GM18502 (cell line): ENCODE data around the gene NDUFS5.
"Not testable (repeated sequence)": the region's sequence is repeated elsewhere in the genome, so short reads cannot be mapped to it uniquely, and the experiment has no call there.

Source experiments
- ATAC-seq: cut with Tn5 transposase; IDR thresholded peaks from one replicate; pipeline ENCODE4 v1.9.1; 2021; ENCODE audit warnings: mild to moderate bottlenecking; ENCODE audit not compliant: unreplicated experiment, poor library complexity

Gene NDUFS5

DNA sequence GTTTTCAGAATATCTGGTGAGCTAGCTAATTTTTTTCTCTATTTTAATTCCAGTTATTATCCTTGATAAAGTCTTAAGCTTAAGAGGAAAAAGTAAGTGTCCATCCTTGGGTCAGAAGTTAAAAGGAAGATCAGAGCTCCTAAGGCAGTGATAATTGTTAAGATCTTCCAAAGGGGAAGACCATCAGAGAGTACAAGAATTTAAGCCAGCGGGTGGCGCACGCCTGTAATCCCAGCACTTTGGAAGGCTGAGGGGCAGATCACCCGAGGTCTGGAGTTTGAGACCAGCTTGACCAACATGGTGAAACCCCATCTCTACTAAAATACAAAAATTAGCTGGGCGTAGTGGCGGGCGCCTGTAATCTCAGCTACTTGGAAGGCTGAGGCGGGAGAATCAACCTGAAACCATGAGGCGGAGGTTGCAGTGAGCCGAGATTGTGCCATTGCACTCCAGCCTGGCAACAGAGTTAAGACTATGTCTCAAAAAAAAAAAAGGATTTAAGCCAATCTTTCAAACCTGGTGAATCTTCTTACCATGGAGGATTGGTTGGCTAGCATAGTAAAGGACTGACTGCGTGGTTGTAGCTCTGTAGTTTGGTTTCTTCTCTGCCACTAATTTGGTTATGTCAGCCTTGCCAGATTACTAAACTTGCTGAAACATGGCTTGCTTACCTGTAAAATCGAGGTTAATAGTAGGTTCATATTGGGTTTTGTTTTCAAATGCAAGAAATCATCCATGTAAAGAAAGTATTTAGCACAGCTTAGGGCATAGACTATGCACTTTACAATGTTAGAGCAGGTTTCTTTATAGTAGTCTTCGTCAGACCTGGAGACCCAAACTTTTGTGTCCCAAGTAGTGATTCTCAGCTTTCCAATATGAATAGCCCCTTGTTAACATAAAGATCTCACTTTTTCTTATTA is 19.2 kb upstream of the NDUFS5 start:
- ATAC-seq: no peak

DNA sequence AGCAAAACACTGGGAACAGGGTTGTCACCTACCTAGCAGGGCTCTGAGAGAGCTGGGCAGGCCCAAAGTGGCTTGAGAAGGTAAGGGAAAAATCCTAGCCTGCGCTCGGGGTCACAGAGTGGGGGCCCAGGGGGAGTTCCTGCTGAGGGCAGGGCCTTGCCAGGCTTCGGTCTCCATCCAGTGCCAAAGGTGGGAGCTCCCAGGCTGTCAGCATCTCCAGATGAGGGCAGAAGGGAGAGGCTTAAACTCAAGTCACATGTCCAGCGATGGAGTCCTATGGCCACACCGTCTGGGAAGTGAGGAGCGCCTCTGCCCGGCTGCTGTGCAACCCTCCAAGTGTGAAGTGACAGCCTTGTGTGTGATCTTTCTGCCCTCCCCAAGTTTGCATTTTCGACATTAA is 11.2 kb upstream of the NDUFS5 start:
- not testable (repeated sequence) for ATAC-seq

DNA sequence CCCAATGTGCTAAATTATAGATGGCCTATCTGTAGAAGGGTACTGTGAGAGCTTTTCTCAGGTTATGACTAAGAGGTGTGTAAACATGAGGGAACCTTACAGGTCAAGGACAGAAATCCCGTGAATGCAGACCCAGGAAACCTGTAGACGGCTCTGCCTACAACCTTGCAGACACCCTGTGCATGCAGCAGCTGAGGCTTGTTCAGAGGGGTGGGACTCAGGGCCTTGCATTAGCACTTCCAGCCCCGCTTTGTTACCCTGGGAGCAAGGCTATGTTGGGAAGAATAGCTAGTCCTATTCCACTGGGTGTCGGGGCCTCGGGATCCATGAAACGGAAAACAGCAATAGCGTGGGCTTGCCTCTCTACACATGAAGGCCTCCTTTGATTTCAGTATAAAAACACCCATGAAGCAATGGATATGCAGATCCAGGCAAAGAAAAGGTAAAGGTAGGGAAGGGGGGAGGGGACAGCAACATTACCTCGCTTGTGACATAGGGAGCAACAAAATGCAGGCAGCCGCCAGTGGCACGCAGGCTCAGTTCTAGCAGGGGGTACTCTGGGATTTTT is 9.5 kb upstream of the NDUFS5 start:
- no peak for ATAC-seq

DNA sequence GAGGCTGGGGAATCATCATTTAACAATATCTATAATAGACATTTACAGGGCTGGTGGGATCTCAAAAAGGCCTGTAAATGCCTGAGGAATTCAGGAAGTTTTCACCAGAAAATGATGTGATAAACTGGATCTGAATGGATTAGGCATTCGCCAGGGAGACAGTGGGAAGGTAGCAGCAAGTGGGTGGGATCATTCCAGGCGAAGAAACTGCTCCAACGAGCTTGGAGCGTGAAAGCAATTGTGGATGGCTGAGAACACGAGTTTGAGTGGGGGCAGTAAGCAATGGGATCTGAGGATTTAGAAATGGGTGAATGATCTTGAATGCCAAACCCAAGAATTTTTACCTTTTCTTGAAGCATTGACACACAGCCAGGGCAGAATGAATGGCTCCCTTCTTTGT is 8.9 kb upstream of the NDUFS5 start:
- no peak for ATAC-seq

DNA sequence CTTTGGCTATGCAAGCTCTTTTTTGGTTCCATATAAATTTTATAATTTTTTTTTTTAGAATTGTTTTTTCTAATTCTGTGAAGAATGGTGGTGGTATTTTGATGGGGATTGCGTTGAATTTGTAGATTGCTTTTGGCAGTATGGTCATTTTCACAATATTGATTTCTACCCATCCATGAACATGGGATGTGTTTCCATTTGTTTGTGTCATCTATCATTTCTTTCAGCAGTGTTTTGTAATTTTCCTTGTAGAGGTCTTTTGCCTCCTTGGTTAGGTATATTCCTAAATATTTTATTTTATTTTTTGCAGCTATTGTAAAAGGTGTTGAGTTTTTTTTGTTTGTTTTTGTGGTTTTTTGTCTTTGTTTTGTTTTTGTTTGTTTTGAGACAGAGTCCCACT is 5.7 kb upstream of the NDUFS5 start:
- not testable (repeated sequence) for ATAC-seq

DNA sequence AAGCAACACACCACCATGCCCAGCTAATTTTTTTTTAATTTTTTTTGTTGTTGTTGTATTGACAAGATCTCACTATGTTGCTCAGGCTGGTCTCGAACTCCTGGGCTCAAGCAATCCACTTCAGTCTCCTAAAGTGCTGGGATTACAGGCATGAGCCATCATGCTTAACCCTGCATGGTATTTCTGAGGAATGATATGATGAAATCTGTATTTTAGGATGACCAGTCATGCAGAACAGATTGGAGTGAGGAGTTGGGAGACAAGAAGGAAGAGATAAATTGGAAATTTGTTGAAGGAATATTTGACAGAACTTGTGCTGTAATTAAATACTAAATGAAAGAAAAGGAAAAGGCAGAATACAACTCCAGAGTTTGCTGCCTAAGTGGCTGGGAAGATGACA is 4.7 kb upstream of the NDUFS5 start:
- no peak for ATAC-seq

DNA sequence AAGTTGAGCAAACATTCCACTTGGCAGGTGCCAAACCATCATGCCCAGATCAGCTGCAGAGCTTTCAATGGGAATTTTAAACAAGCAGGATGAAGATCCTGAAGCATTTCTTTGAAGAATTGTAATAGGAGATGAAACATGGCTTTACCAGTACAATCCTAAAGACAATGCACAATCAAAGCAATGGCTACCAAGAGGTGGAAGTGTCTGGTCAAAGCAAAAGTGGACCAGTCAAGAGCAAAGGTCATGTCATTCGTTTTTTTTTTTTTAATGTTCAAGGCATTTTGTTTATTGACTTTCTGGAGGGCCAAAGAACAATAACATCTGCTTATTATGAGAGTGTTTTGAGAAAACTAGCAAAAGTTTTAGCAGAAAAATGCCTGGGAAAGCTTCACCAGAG is 3.0 kb upstream of the NDUFS5 start:
- ATAC-seq: no peak

DNA sequence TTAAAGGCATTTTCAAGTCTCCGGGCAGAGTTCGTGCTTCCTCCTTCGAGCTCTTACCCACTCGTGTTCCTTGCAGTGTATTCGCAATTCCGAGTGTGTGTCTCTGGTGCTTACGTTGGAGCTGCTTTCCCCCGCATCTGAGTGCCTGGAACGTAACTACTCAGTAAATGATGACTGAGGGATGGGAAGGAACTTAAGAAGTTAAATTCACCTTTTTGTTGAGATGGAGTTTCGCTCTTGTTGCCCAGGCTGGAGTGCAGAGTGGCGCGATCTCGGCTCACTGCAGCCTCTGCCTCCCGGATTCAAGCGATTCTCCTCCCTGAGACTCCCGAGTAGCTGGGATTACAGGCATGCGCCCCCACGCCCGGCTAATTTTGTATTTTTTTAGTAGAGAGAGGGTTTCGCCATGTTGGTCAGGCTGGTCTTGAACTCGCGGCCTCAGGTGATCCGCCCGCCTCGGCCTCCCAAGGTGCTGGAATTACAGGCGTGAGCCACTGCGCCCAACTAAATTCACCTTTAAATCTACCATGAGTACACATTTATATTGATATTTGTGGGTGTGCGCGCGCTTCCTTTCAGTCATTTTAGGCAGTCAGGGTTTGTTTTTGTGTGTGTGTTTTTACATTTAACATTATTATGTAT is 837 bp downstream of the NDUFS5 start:
- ATAC-seq: no peak

DNA sequence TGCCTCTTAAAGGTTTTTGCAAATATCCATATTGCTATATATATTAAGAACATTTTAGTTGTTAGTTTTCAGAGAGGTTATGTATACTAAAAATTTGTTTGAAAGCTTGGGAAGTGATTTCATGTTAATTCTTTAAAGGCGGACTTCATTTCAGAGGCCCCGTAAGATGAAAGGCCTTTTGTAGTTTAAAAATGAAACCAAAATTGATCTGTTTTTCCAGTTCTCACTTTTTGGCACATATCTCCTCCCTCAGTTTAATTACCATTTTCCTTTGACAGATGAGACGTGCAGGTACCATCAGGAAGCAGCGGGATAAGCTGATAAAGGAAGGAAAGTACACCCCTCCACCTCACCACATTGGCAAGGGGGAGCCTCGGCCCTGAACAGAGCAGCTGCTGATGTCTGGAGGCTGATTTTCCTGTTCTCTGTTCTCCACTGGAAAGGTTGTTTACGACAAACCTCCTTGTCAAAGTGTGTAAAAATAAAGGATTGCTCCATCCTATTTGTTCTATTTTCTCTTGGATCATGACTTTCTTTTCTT is 8.0 kb downstream of the NDUFS5 start:
- ATAC-seq: no peak

DNA sequence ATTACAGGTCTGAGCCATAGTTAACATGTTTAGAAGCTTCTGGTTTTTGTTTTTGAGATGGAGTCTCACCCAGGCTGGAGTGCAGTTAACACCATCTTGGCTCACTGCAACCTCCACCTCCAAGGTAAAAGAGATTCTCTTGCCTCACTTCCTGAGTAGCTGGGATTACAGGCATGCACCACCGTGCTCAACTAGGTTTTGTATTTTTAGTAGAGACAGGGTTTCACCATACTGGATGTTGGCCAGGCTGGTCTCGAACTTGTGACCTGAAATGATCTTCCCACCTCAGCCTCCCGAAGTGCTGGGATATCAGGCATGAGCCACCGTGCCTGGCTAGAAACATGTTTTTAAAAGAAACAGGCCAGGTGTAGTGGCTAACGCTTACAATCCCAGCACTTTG is 10.5 kb downstream of the NDUFS5 start:
- no peak for ATAC-seq

DNA sequence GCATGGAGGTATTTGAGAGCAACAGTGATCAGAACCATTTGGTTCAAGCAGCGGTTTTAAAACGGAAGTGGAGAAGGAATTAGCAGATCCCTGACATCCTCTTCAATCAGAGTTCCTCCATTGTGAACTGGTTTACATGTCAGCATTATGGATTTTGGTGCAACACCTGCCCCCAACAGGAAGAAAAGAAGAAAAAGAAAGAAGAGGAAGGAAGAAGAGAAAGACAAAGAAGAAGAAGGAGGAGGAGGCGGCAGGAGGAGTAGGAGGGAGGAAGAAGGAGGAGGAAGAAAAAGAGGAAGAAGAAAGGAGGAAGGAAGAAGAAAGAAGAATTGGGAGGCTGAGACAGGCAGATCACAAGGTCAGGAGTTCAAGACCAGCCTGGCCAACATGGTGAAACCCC is 17.4 kb downstream of the NDUFS5 start:
- no peak for ATAC-seq

DNA sequence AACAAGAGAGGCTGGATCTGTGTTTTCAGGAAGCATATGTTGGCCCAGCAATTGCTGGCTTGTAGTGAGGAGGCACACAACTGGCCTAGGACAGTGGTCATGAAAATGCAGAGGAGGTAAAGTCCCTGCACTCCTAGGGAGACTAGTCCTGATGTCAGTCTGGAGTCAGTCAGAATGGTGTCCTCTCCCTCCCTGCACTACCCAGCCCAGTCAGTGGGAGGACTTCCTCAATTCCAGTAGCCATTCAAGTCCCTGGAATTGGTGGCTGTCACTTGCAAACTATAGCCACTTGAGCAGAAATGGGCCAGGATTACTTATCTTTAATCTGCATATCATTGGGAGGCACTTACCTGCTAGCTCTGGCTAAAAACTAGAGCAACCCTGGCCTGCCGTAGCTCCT is 18.6 kb downstream of the NDUFS5 start:
- ATAC-seq: no peak

DNA sequence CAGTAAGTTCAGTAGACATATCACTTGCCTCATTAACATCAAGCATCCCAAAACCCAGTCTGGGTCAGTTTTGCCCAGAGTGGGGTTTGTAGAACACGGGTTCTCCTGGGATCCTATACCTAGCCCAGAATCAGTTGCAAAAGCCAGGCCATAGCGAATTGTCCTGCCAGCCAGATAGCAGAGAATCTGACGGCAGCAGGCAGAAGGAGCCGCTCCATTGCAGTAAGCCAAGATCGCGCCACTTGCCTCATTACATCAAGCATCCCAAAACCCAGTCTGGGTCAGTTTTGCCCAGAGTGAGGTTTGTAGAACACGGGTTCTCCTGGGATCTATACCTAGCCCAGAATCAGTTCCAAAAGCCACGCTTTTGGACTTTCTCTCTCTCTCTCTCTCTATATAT is 19.1 kb downstream of the NDUFS5 start:
- ATAC-seq: no peak

DNA sequence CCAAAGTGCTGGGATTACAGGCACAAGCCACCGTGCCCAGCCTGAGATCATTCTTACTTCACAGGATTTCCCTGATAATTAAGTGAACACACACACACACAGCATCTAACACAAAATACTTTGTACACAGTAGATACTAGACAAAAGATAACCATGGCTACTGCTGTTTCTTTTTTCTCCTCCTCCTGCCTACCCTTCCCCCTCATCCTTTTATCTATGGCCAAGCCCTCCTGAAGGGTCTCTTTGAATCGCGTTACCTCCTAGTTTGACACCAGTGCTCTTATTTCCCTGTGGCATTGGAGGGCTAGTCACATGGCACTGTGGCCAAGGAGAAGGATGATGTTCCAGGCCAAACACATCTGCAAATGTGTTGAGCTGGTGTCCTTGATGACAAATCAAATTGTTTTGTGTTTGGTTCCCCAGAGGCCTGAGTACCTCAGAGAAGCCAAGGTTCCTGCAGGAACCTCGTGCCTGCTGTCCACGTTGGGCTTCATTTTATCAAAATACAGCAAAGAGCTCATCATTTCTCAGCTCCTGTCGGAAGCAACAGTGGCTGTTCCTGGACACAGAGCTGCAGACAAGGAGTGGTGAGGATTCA is 20.6 kb downstream of the NDUFS5 start:
- no peak for ATAC-seq

DNA sequence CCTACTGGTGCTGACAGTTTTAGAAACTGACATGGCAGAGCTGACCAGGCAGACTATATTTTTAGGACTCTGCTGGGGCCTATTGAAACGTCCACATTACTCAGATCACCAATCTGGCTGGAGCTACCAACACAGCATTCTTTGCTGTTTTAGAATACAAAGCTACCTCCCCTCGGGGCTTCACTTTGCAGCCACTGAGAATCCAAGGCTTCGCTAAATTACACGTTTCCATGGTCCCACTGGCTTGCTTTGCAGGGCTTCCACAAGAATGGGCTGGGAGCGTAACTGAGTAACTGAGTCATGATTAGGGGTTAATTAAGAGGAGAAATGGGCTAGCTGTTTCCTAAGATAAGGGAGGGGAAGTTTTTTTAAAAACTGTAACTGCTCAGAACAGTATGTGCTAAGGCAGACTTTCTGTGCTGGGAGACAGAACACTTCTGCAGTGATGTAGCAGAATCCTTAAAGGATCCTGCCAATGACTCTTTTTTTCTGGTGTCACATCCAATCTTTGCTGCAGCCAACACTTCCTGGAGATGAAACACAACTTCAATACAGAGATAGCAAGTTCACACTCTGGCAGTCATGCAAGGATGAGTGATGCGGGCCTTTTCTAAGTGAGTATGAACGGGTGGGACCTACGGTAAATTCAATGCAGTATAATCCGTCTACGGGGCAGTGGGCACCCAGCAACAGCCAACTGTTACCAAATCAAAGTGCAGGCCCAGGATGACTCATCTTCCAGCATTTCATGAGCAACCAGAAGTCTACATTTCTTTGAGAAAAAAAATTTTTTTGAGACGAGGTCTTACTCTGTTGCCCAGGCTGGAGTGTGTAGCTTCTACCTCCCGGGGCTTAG is 21.5 kb downstream of the NDUFS5 start:
- ATAC-seq: no peak

DNA sequence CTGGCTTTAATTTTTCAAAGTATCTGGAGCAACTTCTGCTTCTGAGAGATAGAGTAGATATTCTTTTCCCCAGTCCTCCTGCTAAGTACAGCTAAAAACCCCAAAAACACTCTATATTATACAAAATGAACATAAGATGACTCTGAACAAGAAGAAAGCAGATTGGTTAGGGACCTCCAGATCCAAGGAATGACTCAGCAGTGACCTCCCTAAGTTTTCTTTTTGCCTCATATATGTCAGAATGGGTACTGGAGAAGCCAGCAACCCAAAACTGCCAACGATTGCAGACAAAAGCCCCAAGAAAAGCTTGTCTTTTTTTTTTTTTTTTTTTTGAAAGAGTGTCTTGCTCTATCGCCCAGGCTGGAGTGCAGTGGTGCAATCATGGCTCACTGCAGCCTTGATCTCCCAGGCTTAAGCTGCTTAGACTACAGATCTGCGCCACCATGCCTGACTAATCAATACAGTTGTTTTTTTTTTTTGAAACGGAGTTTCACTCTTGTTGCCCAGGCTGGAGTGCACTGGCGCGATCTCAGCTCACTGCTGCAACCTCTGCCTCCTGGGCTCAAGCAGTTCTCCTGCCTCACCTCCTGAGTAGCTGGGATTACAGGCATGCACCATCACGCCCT is 22.7 kb downstream of the NDUFS5 start:
- ATAC-seq: no peak

DNA sequence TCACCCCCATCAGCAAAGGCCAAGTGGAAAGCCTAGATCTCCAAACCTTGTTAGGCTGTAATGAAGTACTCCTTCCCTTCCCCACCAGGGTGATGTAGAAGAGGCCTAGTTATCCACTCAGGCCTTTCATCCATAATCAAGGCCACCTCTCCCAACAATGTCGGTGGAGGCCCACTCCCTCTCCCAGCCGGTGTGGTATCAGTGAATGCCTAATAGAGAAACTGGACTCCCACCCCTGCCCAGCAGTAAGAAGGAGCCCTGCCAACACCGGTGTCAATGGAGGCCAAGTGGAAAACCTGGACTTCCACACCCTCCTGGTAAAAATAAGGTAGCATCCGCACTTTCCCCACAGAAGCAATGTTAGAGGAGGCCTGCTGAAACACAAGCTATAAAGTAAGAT is 23.9 kb downstream of the NDUFS5 start:
- no peak for ATAC-seq

DNA sequence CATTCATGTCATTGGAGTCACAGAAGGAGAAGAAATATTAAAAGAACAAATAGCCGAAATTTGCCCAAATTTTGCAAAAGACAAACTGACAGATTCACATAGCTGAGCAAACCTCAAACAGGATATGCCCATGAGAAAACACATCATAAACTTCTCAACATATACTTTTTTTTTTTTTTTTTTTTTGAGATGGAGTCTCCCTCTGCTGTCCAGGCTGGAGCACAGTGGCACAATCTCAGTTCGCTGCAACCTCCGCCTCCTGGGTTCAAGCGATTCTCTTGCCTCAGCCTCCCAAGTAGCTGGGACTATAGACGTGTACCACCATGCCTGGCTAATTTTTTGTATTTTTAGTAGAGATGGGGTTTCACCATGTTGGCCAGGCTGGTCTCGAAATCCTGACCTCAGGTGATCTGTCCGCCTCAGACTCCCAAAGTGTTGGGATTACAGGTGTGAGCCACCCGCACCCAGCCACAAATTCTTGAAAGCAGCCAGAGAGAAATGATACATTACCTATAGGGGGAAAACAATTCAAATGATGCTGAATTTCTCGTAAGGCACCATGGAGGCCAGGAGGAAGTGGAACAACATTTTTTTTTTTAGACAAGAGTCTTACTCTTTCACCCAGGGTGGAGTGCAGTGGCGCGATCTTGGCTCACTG is 25.2 kb downstream of the NDUFS5 start:
- ATAC-seq: not testable (repeated sequence)

DNA sequence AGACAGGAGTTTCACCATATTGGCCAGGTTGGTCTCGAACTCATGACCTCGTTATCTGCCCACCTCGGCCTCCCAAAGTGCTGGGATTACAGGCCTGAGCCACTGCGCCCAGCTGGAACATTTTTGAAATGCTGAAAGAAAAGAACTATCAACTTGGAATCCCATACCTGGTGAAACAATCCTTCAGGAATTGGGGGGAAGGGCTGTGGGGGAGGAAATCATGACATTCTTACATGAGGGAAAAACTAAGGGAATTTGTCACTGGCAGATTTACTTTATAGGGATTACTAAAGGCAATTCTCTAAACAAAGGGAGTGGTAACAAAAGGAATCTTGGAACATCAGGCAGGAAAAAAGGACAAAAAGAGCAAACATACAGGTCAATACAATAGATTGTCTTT is 25.8 kb downstream of the NDUFS5 start:
- ATAC-seq: no peak
